IPS-18c (cell line): ENCODE measurements around the gene RNPEPL1.
"Not testable (repeated sequence)": the region's sequence is repeated elsewhere in the genome, so short reads cannot be mapped to it uniquely, and the experiment has no call there.

Source experiments
- H3K4me3 ChIP-seq: 2 replicates; pipeline ENCODE4 v1.7.0; 2013; ENCODE audit warnings: low read depth, mild to moderate bottlenecking, low read length, moderate library complexity; ENCODE audit not compliant: insufficient read depth
- H3K9me3 ChIP-seq: one replicate; pipeline ENCODE4 v1.6.1; 2013; ENCODE audit warnings: mild to moderate bottlenecking, low read length, moderate library complexity; ENCODE audit not compliant: control insufficient read depth, insufficient read depth

RNPEPL1 gene

GRCh38 chr2:240567872-240568677, at the start of gene RNPEPL1:
Gene RNPEPL1, plus strand, starts transcription at chr2:240568484. Its CDS starts 103 bp downstream, at chr2:240568587.
- peak within 1 kb of the TSS; percentile 57 for H3K4me3 ChIP-seq
- H3K9me3 ChIP-seq, result no peaks in the 10 kb centered on the region

- Histone ChIP-seq H3K9me3 (no peaks in the 10 kb centered on the region), H3K4me3 (no peak overlapping the region)
These were observed 49.3 kb upstream of the RNPEPL1 start for GRCh38 chr2:240518981-240519380.

GRCh38 chr2:240519396-240520129, 48.7 kb upstream of the RNPEPL1 start:
- H3K9me3 ChIP-seq, result no peaks in the 10 kb centered on the region
- H3K4me3 ChIP-seq, result peak overlapping the region; percentile 50; the same call in 1 of the 2 replicates

- Histone ChIP-seq H3K9me3 (peaks cover 2% of the 10 kb centered on the region), H3K4me3 (peak overlapping the region; percentile 50)
These were observed 47.9 kb upstream of the RNPEPL1 start for GRCh38 chr2:240520130-240520973.

- H3K9me3 ChIP-seq, result peaks cover 7% of the 10 kb centered on the region
- H3K4me3 ChIP-seq, result no peak overlapping the region
These were observed 47.3 kb upstream of the RNPEPL1 start for GRCh38 chr2:240520974-240521350.

GRCh38 chr2:240521885-240522284, 46.4 kb upstream of the RNPEPL1 start:
- not testable (repeated sequence) for H3K9me3 ChIP-seq, H3K4me3 ChIP-seq

- peaks cover 10% of the 10 kb centered on the region for H3K9me3 ChIP-seq
- no peak overlapping the region for H3K4me3 ChIP-seq
These were observed 45.9 kb upstream of the RNPEPL1 start for GRCh38 chr2:240522406-240522805.

GRCh38 chr2:240523451-240524281, 44.6 kb upstream of the RNPEPL1 start:
- Histone ChIP-seq H3K9me3 (peaks cover 10% of the 10 kb centered on the region), H3K4me3 (no peak overlapping the region)

- H3K9me3 ChIP-seq, result peaks cover 10% of the 10 kb centered on the region
- peak overlapping the region; percentile 9; the same call in 1 of the 2 replicates for H3K4me3 ChIP-seq
These were observed 43.1 kb upstream of the RNPEPL1 start for GRCh38 chr2:240524963-240525718.

GRCh38 chr2:240525802-240526201, 42.5 kb upstream of the RNPEPL1 start:
- Histone ChIP-seq H3K9me3 (peaks cover 10% of the 10 kb centered on the region), H3K4me3 (no peak overlapping the region; the same call in 1 of the 2 replicates)

- Histone ChIP-seq H3K9me3 (peaks cover 10% of the 10 kb centered on the region), H3K4me3 (no peak overlapping the region)
These were observed 41.8 kb upstream of the RNPEPL1 start for GRCh38 chr2:240526521-240526920.

GRCh38 chr2:240527153-240527750, 41.0 kb upstream of the RNPEPL1 start:
- no peak overlapping the region for H3K4me3 ChIP-seq

GRCh38 chr2:240528406-240529040, 39.8 kb upstream of the RNPEPL1 start:
- Histone ChIP-seq H3K9me3 (peaks cover 10% of the 10 kb centered on the region), H3K4me3 (no peak overlapping the region)

More at GRCh38 chr2:240527153-240527750, 41.0 kb upstream of the RNPEPL1 start:
- H3K9me3 ChIP-seq, result peaks cover 10% of the 10 kb centered on the region

- Histone ChIP-seq H3K4me3 (no peak overlapping the region; the same call in 1 of the 2 replicates), H3K9me3 (peaks cover 10% of the 10 kb centered on the region)
These were observed 38.8 kb upstream of the RNPEPL1 start for GRCh38 chr2:240529344-240529999.

GRCh38 chr2:240530181-240530580, 38.1 kb upstream of the RNPEPL1 start:
- H3K4me3 ChIP-seq, result no peak overlapping the region
- peaks cover 10% of the 10 kb centered on the region for H3K9me3 ChIP-seq
